Transverse colon (tissue), 4 donors: ENCODE results near the gene DRD1. TPM values are rescaled to one million over a fixed set of nuclear protein-coding genes. Genes with fewer than 3 reads are reported as not detected.

ENCODE experiments used
- DNase-seq: peaks from one replicate; pipeline ENCODE4 v3.0.0-alpha.2; 2019
- H3K27ac ChIP-seq, 4 donors: fragments of 200-600 bp; sonication (generic); 2 replicates each; pipeline ENCODE4 v1.5.1; 2016 to 2018; ENCODE audit warnings: inconsistent platforms in 4 of 4
- H3K27me3 ChIP-seq: fragments of 200-600 bp; sonication (generic); 2 replicates; pipeline ENCODE4 v1.5.1; 2017; ENCODE audit warnings: inconsistent platforms
- H3K36me3 ChIP-seq, 4 donors: fragments of 200-600 bp; sonication (generic); 2 replicates each; pipeline ENCODE4 v1.5.1; 2017 to 2019; ENCODE audit warnings: inconsistent platforms in 4 of 4
- H3K4me1 ChIP-seq, 4 donors: fragments of 200-600 bp; sonication (generic); 2 replicates each; pipeline ENCODE4 v1.5.1; 2017 to 2020; ENCODE audit warnings: inconsistent platforms in 4 of 4
- H3K4me3 ChIP-seq, 4 donors: fragments of 200-600 bp; sonication (generic); 1 replicate in 1 of 4; 2 replicates in 3 of 4; pipeline versions ENCODE4 v1.5.1 to v1.6.1; 2017 to 2019; ENCODE audit warnings: inconsistent platforms in 4 of 4
- H3K9me3 ChIP-seq, 2 donors: fragments of 200-600 bp; sonication (generic); 2 replicates each; pipeline ENCODE4 v1.5.1; 2017 to 2019; ENCODE audit warnings: inconsistent platforms in 2 of 2
- CTCF ChIP-seq, 5 experiments: fragments of 200-600 bp in 3 of 5; fragments of 450-650 bp in 2 of 5; sonication (generic) in 3 of 5; IDR thresholded peaks; 1 replicate in 2 of 5; 2 replicates in 3 of 5; pipeline ENCODE4 v1.5.1; 2016 to 2017; ENCODE audit warnings: antibody characterized with exemption in 5 of 5, inconsistent platforms in 3 of 5, mild to moderate bottlenecking in 2 of 5, moderate library complexity in 1 of 5
- EP300 ChIP-seq: sonication (generic); formaldehyde crosslinking; IDR thresholded peaks from one replicate; pipeline ENCODE4 v1.6.1; 2017; ENCODE audit warnings: antibody characterized with exemption, low read depth
- POLR2A ChIP-seq: fragments of 450-650 bp; IDR thresholded peaks from one replicate; pipeline ENCODE4 v1.6.1; 2016; ENCODE audit warnings: antibody characterized with exemption, mild to moderate bottlenecking, moderate library complexity
- POLR2AphosphoS5 ChIP-seq, 3 donors: sonication (generic); formaldehyde crosslinking; IDR thresholded peaks; one replicate each; pipeline ENCODE4 v1.6.1; 2016; ENCODE audit warnings: antibody characterized with exemption in 3 of 3
- WGBS, 2 donors: methylation state at CpG; one replicate each; pipeline ENCODE4 v1.1.5; 2018; ENCODE audit warnings: low coverage in 1 of 2; 5-methylcytosine and 5-hydroxymethylcytosine counted together
- in situ Hi-C, 4 donors: fragments of 200-750 bp; cut with MboI; loops; one replicate each; pipeline versions ENCODE4 v1.15.0 to v1.15.1; 2017; ENCODE audit warnings: low sequenced_read_pairs in 3 of 4, low pct_ligation_motif_present in 1 of 4, low pct_unique_long_range_greater_than_20kb in 1 of 4
- intact Hi-C: fragments of 100-400 bp; cut with DNase I; formaldehyde crosslinking; loops from one replicate; pipeline ENCODE4 v1.15.1; 2023; ENCODE audit warnings: low total_unique reads
- total RNA-seq, 4 donors: library from RNA; depleted of rRNA; stranded (reverse); fragments of >200 nt; gene quantifications; one replicate each; pipeline ENCODE4 v1.1.0, GENCODE V29; 2016

The DRD1 gene
- total RNA-seq, 4 donors from 2014 or later, result 0.16 TPM; not detected in 3

GRCh38 chr5:175471628-175472027 lies 27.6 kb upstream of the DRD1 start:
- Histone ChIP-seq H3K27me3 (no peaks in the 10 kb centered on the region), H3K4me3 (no peak overlapping the region), H3K4me1 (no peaks in the 10 kb centered on the region), H3K27ac (no peak overlapping the region), H3K9me3 (no peaks in the 10 kb centered on the region), H3K36me3 (no peaks in the 10 kb centered on the region)
- in situ Hi-C loops (no loop called here), intact Hi-C loops (no loop called here)
- TF ChIP-seq POLR2AphosphoS5 (IDR thresholded peaks at IDR 0.05), result no peak
- TF ChIP-seq EP300, result no peak
- WGBS, 2 donors, result 71% methylated on average over 6 of the region's 6 CpGs; no CpG with 5 or more reads in 1 of the 2 donors
- DNase-seq, result no peak

- DNase-seq, result no peak
- H3K27ac ChIP-seq, result no peak overlapping the region
Observed at GRCh38 chr5:175471196-175471595, 27.2 kb upstream of the DRD1 start.

GRCh38 chr5:175470781-175471180 lies 26.8 kb upstream of the DRD1 start:
- Histone ChIP-seq H3K27ac (no peak overlapping the region), H3K36me3 (no peaks in the 10 kb centered on the region), H3K4me3 (no peak overlapping the region), H3K9me3 (no peaks in the 10 kb centered on the region), H3K27me3 (no peaks in the 10 kb centered on the region), H3K4me1 (no peaks in the 10 kb centered on the region)
- TF ChIP-seq POLR2A, result no peak
- TF ChIP-seq EP300, result no peak
- in situ Hi-C loops (no loop called here), intact Hi-C loops (no loop called here)
- no peak for DNase-seq
- WGBS, 2 donors, result 52 to 68% methylated on average over 5 of the region's 5 CpGs

More at GRCh38 chr5:175471196-175471595, 27.2 kb upstream of the DRD1 start:
- no peaks in the 10 kb centered on the region for H3K27me3 ChIP-seq
- no peak overlapping the region for H3K4me3 ChIP-seq
- 82% methylated on average over 6 of the region's 6 CpGs for WGBS, 2 donors
- H3K36me3 ChIP-seq, result no peaks in the 10 kb centered on the region
- in situ Hi-C loops (no loop called here), intact Hi-C loops (no loop called here)
- H3K9me3 ChIP-seq, result no peaks in the 10 kb centered on the region
- H3K4me1 ChIP-seq, result no peaks in the 10 kb centered on the region
- no peak for TF ChIP-seq POLR2A
- TF ChIP-seq EP300, result no peak
- no peak for TF ChIP-seq CTCF (IDR thresholded peaks at IDR 0.05)
- TF ChIP-seq POLR2AphosphoS5 (IDR thresholded peaks at IDR 0.05), result no peak

- intact Hi-C loops, result loop anchor here (10.0 kb wide), 1 partner anchor 1625 kb away; no protein-coding TSS in a partner anchor
- no peaks in the 10 kb centered on the region for H3K4me1 ChIP-seq
- no peak overlapping the region for H3K4me3 ChIP-seq
- no peaks in the 10 kb centered on the region for H3K27me3 ChIP-seq
- 81 to 100% methylated on average over 1 to 3 of the region's 3 CpGs for WGBS, 2 donors
- no peaks in the 10 kb centered on the region for H3K9me3 ChIP-seq
- TF ChIP-seq POLR2A (no peak), POLR2AphosphoS5 (IDR thresholded peaks at IDR 0.05) (no peak), CTCF (IDR thresholded peaks at IDR 0.05) (no peak), EP300 (no peak)
- in situ Hi-C loops, result no loop called here
- no peak for DNase-seq
- H3K27ac ChIP-seq, result no peak overlapping the region
- no peaks in the 10 kb centered on the region for H3K36me3 ChIP-seq
Observed at GRCh38 chr5:175469916-175470315, 25.9 kb upstream of the DRD1 start.

- H3K4me1 ChIP-seq, result peaks cover 0 to 5% (median 0%) of the 10 kb centered on the region in 4 donors
- WGBS, 2 donors, result 90 to 100% methylated on average over 1 of the region's 1 CpG
- in situ Hi-C loops, result no loop called here
- no peak overlapping the region for H3K4me3 ChIP-seq
- no peak for DNase-seq
- intact Hi-C loops, result loop anchor here (10.0 kb wide), 1 partner anchor 1626 kb away; no protein-coding TSS in a partner anchor
- H3K36me3 ChIP-seq, result no peaks in the 10 kb centered on the region
- H3K27me3 ChIP-seq, result no peaks in the 10 kb centered on the region
- TF ChIP-seq CTCF (IDR thresholded peaks at IDR 0.05), result no peak
- no peak for TF ChIP-seq EP300
- no peak for TF ChIP-seq POLR2AphosphoS5 (IDR thresholded peaks at IDR 0.05)
- TF ChIP-seq POLR2A, result no peak
- H3K27ac ChIP-seq, result no peak overlapping the region
- H3K9me3 ChIP-seq, result no peaks in the 10 kb centered on the region
Observed at GRCh38 chr5:175468892-175469291, 24.9 kb upstream of the DRD1 start.
